GM12874 (cell line): ENCODE data around the gene PACRG.

Source experiments
- TF ChIP-seq, protein P1 (sequence below): IDR thresholded peaks from 2 replicates; pipeline ENCODE4 v1.5.1; 2011; ENCODE audit warnings: low read depth, mild to moderate bottlenecking, control low read depth, low read length, moderate library complexity; ENCODE audit not compliant: insufficient read depth

Gene PACRG

GRCh38 chr6:163201855-163202254 is 474.1 kb downstream of the PACRG start:
- TF ChIP-seq, protein P1, sequence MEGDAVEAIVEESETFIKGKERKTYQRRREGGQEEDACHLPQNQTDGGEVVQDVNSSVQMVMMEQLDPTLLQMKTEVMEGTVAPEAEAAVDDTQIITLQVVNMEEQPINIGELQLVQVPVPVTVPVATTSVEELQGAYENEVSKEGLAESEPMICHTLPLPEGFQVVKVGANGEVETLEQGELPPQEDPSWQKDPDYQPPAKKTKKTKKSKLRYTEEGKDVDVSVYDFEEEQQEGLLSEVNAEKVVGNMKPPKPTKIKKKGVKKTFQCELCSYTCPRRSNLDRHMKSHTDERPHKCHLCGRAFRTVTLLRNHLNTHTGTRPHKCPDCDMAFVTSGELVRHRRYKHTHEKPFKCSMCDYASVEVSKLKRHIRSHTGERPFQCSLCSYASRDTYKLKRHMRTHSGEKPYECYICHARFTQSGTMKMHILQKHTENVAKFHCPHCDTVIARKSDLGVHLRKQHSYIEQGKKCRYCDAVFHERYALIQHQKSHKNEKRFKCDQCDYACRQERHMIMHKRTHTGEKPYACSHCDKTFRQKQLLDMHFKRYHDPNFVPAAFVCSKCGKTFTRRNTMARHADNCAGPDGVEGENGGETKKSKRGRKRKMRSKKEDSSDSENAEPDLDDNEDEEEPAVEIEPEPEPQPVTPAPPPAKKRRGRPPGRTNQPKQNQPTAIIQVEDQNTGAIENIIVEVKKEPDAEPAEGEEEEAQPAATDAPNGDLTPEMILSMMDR = no peak

DNA sequence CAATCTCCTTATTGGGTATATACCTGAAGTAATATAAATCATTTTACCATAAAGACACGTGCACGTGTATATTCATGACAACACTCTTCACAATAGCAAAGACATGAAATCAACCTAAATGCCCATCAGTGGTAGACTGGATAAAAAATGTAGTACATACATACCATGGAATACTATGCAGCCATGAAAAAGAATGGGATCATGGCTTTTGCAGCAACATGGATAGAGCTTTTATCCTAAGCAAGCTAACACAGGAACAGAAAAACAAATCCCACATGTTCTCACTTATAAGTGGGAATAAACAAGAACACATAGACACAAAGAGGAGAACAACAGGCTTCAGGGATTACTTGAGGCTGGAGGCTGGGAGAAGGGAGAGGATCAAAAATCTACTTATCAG is 478.4 kb downstream of the PACRG start:
- TF ChIP-seq, protein P1 = no peak

DNA sequence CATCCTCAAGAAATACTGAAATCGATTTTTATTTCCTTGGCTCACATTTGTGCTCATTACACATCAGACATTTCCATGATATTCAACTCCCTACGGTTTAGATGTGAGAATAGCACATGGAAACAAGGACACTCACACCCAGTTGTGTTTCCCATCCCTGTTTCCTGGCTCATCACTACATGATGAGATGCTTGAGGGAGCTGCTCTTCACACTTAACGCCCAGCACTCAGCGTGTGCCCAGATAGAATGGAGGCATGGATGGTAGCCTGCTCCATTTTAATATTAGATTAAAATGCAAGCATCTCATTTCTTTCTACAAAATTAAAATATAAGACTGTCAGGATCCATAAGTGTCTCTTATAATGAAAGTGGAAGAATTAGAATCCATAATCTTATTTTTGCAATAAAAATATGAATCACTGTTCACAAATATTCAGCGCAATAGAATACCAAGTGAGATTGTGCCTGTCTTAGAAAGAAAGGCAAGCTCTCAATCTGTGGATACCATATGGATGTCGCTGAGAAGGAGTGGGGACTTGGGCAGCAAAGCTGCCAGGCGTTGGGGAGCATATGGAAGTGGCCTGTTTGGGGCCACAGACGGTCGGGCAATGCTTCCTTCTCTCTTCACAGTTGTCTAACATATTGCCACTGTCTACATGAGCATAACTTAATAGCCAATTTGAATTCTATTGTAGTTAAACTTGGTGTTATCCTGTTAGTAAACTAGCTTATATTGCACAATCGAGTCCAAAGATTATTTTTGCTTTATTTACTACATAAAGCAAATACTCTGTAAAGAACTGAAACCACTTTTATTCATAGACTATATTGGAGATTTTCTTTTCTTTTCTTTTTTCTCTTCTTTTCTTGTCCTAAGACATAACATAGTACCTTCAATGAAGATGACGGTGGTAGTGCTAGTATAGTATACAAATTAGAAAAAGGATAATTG is 479.9 kb downstream of the PACRG start:
- TF ChIP-seq, protein P1 = no peak

- TF ChIP-seq, protein P1 = no peak
These were observed 481.2 kb downstream of the PACRG start for GRCh38 chr6:163209005-163209404.

DNA sequence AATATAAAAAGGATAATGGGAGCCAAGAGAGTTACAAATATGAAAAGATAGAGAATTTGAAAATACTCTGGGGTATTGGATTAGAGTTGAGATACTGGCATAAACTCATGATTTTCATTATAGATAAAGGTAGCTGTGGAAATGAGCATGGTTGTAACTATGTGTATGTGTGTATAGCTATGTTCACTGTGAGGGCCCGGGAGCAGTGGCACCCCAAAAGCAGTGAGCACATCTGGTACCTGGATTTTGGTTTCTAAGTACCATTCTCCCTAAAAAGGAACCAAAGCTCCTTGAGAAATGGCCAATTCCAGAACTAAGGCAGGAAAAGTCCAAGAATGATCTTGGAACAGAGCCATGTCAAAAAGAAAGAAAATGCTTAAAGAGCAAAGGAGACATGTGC is 484.3 kb downstream of the PACRG start:
- TF ChIP-seq, protein P1 = no peak

- TF ChIP-seq, protein P1 = no peak
These were observed 486.5 kb downstream of the PACRG start for GRCh38 chr6:163214259-163214658.

DNA sequence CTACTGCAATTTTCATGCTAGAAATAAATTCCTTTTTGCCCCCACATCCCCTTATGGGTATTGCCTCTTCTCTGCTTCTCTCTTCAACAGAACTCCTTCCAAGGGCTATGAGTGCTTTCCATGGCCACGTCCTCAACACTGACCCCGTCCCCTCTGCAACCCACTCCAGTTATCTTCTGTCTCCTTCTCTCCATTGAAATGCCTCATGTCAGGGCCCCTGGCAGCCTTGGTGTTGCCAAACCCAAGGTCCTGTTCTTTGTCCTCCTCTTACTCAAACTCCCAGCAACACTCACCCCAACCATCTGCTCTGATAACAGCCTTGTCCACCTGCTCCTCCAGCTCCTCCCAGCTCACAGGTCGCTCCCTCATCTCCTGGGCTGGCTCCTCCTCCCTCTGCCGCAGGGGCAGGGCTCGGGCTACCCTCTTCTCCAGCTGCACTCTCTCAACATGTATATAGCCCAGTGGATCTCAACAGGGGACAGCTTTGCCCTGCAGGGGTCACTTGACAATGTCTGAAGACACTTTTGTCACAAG is 490.7 kb downstream of the PACRG start:
- TF ChIP-seq, protein P1 = no peak
